ENCODE data around the gene FGR.
"Not testable (repeated sequence)": the region's sequence is repeated elsewhere in the genome, so short reads cannot be mapped to it uniquely, and the experiment has no call there.

Gene FGR

DNA sequence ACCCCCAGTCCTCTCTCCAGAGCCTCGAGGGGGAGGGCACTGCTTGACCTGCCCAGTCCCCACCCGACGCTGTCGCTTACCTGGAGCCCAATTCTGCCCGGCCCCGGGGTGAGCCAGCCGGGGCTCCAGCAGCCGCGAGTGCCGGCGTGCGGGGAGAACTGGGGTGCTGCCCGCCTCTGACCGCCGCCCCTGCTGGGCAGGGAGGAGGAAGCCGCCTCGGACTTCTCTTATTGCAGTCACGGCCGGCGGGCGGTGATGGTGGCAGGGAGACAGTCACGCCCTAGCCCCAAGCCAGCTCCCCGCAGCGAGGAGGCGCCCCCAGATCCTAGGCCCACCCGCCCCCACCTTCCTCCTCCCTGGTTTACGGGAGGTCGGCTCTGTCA, at the start of gene FGR:
TSS of gene FGR (minus strand) at position 201 of the 383 bp plus-strand sequence. CDS start 11,269 bp downstream, outside the sequence.
- no peak for DNase-seq (ENCODE audit: low read depth in 3 of 3)

DNA sequence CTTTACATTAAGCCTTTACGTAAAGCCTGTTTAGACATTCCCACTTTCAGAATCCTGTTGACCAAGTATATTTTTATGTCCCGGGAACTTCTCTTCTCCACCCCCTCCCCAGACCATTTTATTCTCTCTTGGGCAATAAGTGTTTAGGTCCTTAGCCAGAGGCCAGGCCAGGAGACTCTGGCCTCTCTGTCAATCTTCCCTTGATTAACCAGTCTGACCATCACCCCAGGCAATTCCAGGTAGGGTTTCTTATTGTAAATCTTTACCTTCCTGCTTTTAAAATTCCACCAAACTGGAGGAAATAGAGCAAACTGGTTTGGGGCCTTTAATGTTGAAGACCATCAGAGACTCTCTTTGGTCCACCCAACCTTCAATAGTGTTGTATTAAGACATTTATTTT, 49.2 kb upstream of the FGR start:
- no peak for DNase-seq (ENCODE audit: low read depth in 3 of 3)

DNA sequence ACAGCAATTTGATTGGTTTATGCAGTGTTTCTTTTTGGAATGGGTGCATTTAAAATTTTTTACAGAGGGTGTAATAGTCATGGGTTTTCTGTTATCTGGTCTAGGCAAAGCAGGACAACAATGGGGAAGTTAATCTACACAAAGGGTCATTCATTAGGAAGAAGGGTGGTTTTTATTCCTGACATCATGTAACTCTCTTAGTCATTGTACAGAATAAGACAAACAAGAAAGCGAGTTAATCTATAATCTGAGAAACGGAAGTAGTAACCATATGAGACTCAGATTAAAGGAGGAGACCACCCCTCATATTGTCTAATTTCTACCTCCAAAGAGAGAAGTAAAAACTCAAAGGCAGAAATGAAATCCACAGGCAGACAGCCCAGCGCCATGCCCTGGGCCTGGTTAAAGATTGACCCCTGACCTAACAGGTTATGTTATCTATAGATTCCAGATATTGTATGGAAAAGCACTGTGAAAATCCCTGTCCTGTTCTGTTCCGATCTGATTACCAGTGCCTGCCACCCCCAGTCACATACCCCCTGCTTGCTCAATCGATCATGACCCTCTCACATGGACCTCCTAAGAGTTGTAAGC, 47.5 kb upstream of the FGR start:
- no peak for DNase-seq (ENCODE audit: low read depth in 3 of 3)

DNA sequence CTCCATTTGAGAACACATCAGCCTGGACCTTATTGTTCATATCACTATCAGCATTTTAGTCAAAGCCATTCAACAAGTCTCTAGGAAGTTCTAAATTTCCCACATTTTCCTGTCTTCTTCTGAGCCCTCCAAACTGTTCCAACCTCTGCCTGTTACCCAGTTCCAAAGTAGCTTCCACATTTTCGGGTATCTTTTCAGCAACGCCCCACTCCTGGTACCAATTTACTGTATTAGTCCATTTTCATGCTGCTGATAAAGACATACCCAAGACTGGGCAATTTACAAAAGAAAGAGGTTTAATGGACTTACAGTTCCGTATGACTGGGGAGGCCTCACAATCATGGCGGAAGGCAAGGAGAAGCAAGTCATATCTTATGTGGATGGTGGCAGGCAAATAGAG, 46.6 kb upstream of the FGR start:
- DNase-seq (ENCODE audit: low read depth in 3 of 3), result not testable (repeated sequence)

DNA sequence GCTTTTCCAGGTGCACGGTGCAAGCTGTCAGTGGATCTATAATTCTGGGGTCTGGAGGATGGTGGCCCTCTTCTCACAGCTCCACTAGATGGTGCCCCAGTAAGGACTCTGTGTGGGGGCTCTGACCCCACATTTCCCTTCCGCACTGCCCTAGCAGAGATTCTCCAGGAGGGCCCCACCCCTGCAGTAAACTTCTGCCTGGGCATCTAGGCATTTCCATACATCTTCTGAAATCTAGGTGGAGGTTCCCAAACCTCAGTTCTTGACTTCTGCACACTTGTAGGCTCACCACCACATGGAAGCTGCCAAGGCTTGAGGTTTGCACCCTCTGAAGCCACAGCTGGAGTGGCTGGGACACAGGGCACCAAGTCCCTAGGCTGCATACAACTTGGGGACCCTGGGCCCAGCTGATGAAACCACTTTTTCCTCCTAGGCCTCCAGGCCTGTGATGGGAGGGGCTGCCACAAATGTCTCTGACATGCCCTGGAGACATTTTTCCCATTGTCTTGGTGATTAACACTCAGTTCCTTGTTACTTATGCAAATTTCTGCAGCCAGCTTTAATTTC, 45.3 kb upstream of the FGR start:
- DNase-seq (ENCODE audit: low read depth in 3 of 3), result not testable (repeated sequence)

DNA sequence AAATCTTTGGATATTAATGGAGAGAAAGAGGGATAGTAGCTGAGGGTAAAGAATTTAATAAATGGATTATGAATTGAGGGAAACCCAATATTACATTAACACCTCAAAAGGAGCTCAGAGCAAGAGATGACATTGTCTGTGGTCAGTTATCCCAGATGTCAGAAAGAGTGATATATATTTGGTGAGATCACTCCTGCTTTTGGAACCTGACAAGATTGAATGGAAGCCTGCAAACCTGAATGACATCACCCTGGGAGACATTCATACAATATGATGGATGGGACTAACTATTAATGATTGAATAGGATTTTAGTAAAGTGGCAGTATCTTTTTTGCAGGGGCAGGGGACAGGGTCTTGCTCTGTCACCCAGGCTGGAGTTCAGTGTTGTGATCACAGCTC, 43.8 kb upstream of the FGR start:
- DNase-seq (ENCODE audit: low read depth in 3 of 3), result no peak

DNA sequence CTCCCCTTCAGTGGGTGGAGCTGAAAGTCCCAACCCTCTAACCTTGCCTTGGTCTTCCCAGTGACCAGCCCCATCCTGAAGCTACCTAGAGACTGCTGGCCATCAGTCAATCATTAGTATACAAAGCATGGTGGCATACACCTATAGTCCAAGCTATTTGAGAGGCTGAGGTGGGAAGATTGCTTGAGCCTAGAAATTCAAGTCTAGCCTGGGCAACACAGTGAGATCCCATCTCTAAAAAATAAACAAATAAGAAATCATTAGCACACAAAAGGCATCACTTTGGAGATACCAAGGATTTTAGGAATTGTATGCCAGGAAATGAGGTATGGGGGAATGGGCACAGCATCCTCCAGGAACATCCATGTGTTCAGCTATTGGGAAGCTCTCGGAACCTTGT, 41.4 kb upstream of the FGR start:
- DNase-seq (ENCODE audit: low read depth in 3 of 3), result no peak

DNA sequence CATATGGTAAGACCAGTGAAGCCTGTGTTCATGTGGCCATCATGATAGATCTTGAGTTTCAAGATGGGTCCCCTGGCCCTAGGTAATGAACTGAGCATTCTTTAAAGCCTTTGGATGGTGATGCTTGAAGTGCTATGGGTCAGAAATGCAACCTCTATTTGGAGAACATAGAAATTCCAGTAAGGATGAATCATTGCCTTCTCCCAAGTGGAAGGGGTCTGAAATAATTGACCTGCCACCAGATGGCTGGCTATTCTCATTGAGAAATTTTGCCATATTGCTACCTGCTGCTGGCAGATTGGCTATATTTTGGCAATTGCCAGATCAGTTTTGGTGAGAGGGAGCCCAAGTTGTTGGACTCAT, 37.7 kb upstream of the FGR start:
- no peak for DNase-seq (ENCODE audit: low read depth in 3 of 3)

DNA sequence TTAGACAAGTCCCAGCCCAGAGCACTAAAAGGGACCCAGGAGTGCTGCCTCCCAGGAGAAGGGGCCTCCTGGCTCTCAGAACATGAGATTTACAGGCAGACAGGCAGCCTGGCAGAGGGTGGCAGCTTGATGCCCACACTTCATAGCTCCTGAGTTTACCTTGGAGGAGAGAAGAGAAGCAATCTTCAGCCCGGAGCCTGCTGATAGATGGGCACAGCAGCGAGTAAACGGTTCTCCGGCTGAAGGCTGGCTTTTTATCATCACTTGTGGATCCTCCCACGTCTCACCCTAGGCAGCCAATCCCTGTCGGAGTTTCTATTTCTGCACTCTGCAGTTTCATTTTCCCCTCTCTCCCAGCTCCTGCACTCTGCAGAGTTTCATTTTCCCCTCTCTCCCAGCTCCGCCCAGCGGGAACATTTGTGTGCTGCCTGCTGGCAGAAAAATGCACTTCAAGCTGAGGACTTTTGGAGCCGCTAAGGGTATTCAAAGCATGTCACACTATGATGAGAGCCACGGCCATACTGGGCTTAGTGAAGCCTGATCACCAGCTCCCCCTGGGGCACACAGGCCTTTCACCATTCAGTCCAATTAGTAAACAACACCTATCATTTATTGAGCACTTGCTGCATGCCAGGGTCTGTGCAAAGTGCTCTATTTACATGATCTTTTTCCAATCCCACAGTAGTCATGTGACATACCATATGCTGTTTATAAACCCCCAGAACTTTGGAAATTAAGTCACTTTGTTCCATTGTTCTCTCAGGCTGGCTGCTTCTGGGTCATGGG, 37.2 kb upstream of the FGR start, which contains the start of gene IFI6:
TSS of gene IFI6 (minus strand) at position 229 of the 786 bp plus-strand sequence. CDS start 2,878 bp downstream, outside the sequence.
- DNase-seq (ENCODE audit: low read depth in 3 of 3), result peak; percentile 45 to 64 (median 61)

DNA sequence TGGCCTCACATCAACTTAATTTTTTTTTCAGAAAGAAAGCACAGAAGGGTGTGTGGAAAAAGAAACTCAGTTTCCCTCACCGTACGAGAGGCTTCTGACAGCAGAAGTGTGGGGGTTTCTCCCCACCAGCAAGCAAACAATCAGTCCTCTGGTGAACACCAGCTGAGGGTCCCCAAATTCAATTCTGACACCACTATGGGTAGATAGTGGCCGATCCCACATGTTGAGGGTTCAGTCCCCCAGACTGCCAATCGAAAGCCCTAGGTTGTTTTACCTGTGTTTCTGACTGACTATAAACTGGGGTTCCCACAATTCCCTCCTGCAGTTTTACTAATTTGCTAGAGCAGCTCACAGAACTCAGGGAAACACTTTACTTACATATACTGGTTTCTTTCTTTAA, 34.9 kb upstream of the FGR start:
- no peak for DNase-seq (ENCODE audit: low read depth in 3 of 3)

DNA sequence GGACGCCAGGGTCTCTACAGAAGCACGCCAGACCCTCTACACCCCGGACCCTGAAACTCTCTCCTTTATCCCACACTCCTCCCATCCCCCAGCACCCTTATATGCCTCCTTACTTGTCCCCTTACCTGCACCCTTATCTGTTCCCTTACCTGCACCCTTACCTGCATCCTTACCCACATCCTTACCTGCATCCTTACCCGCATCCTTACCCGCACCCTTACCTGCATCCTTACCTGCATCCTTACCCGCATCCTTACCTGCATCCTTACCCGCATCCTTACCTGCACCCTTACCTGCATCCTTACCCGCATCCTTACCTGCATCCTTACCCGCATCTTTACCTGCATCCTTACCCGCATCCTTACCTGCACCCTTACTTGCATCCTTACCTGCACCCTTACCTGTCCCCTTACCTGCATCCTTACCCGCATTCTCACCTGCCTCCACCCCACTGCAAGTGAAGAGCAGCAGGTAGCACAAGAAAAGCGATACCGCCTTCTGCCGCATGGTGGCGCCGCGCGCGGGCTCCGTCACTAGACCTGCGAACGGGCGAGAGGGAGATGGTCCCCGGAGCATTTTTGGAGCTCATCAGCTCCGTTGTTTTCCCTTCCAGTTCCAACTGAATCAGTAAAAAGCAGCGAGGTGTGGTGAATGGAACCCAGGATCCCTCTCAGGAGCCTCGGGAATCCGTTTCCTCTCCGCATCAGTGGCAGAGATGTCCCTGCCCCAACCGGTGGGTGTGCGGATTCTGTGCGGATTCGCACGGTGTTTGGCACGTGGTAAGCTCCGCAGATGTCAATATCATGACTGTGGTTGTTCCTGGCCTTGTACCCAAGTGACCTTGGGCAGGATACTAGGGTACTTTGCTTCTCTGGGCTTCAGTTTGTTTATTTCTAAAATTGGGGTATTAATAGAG, 34.1 kb upstream of the FGR start:
- peak; percentile 74 to 87 (median 79) for DNase-seq (ENCODE audit: low read depth in 3 of 3)

DNA sequence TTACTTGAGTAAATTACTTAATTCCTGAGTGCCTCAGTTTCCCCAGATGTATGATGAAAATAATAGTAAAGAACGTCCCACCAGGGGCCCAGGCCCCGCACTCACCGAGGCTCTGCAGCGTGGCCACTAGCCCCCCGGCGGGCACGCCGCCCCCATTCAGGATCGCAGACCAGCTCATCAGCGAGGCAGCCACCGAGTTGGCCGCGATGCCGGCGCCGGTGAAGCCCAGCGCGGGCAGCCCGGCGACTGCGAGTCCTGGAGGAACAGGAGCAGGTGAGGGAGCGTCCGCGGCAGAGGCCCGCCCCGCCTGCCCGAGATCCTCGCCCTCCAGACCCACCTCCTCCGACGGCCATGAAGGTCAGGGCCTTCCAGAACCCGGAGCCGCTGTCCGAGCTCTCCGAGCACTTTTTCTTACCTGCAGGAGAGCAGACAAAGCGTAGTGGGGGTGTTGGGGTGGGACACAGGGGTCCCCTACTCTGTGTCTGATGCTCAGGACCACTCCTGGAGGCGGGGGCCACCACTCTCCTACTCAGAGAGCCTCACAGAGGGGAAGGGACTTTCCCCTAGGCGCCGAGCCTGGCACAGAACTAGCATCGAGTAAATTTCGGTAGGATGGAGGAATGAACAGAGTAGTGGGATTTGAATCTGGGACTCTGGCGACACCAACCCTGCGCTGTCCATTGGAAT, 33.3 kb upstream of the FGR start:
- DNase-seq (ENCODE audit: low read depth in 3 of 3), result no peak

DNA sequence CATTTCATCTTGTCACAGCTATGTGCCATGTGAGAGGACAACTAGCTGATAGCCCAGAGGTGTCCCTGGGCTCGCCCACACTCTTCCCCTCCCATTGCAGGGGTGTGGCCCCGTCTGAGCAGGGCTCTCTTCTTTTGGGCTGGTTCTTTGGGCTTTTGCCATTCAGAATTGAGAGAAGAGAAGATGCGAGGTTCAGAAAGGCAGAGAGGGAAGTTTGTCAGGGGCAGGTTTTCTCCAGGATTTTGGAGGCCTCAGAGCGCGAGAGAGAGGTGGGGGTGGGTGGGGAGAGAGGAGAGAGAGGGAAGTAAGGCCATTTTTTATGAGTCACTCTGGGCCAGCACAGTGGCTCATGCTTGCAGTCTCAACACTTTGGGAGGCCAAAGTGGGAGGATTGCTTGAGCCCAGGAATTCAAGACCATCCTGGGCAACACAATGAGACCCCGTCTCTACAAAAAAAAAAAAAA, 31.8 kb upstream of the FGR start:
- DNase-seq (ENCODE audit: low read depth in 3 of 3), result no peak

DNA sequence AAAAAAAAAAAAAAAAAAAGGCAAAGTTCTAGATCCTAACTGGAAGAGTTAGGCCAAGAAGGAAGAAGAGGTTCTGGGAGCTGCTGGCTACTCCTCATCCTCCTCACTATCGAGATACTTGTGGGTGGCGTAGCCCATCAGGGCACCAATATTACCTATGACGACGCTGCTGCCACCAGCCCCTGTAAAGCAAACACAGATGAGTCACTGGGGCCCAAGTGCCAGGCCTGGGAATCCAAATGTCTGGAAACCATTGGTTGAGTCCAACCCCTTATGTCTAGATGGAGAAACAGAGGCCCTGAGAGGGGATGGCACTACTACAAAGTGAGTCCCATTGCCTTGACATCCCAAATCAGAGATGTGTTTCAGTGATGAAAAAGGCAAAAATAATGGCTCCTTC, 31.3 kb upstream of the FGR start:
- DNase-seq (ENCODE audit: low read depth in 3 of 3), result no peak

DNA sequence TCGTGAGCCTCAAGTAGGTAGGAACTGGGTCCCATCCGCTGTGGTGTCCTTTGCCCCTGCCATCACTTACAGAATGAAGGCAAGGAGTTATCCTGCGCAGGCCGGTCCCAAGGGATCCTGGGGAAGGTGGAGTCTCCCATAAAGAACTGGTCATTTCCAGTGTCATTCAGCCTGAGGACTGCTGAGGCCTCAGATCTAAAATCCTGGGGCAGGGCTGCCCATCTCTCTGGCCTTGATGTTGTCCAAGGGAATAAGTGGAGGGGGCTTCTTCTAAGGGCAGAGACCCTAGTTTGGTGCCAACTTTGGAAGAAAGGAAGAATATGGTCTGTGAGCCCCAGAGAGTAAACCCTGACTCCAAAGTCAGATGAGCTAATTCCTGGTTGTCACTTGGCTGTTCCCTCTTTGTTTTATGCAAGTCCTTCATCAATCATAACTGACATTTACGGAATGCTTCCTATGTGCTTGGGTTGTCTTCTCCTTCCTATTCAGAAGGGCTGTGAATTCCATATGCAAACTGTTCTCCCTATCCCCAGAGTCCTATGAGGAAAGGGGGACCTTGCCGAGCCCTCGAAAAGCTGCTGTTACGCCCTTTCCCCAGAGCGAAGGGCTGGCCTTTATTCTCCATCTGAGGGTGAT, 30.1 kb upstream of the FGR start:
- no peak for DNase-seq (ENCODE audit: low read depth in 3 of 3)

DNA sequence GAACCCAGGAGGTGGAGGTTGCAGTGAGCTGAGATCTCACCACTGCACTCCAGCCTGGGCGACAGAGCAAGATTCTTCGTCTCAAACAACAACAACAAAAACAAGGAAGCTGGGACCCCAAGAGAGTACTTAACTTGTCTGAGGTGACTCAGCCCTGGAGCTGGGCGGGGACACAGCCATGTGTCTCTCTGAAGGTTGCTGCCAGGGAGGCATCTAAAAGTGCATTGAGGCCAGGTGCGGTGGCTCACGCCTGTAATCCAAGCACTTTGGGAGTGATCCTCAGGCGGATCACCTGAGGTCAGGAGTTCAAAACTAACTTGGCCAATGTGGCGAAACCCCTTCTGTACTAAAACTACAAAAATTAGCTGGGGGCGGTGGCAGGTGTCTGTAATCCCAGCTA, 29.3 kb upstream of the FGR start:
- DNase-seq (ENCODE audit: low read depth in 3 of 3), result no peak

DNA sequence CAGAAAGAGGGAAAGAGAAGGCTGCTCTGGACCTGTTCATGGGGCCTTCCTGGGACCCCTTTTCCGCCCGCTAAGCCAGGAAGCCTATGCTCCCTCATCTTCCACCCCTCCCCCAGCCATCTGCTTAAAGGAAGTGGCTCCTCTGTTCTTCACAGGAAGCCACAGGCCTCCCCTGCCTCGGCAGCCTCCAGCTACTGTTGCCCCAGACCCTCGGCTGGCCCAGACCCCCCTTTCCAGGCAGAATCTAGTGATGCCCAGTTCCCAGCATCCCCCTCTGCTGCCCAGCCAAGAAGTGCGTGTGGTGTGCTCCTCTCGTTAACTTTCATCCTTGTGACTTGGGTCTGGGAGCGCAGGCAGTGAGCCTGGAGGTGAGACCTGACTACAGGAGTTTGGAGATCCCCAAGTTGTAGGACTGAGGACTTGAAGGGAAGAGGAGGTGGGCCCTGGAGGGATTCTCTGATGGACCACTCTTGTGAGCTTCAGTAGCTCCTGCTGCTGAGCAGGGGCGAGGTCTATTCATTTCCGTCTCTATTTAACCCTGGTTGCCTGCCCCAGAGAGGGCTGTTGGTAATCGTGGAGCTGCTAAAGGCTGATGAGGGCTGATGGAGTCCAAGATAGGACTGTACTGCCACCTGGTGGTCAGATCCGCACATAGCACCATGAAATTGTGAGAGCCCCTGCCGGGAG, 27.9 kb upstream of the FGR start:
- DNase-seq (ENCODE audit: low read depth in 3 of 3), result peak; percentile 80 to 84 (median 82)

DNA sequence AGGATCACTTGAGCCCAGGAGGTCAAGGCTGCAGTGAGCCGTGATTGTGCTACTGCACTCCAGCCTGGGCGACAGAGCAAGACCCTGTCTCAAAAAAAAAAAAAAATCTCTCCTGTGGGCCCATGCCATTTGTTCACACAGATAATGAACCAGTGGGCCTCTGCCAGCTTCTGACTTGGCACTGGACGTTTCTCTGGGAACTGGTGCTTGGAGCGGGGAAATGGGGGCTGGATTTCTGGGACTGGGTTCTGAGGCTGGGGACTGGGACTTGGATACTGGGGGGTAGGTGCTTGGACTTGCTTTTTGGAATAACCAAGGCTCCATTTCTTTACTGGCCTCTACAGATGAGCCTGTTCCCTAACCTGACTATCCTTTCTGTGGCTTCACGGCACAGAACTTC, 27.3 kb upstream of the FGR start:
- DNase-seq (ENCODE audit: low read depth in 3 of 3), result no peak

DNA sequence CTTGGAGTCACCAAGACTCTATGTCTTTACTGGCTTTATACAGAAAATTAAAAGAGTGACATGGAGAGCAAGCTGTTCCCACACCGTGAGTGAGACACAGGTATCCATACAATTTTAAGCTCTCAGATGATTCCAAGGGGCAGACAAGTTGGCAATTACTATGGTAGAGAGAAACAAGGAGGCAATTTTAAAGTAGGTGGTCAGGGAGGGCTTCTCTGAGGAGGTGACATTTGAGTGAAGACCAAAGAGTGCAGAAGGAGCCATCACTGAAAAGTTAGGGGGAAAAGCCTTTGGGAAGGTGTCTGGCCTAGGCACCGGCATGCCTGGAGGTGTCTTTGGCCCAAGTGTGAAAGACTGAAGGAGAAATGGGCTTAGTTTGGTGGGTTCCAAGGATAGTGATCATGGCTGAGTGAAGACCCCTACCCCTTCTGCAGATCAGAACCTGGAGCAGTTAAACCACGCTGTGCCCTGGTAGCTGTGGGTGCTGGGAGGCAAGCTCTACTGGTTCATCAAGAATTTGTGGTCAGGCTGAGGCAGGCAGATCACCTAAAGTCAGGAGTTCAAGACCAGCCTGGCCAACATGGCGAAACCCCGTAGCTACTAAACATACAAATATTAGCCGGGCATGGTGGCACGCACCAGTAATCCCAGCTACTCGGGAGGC, 26.6 kb upstream of the FGR start:
- no peak for DNase-seq (ENCODE audit: low read depth in 3 of 3)
